Measurements from ENCODE around the gene DPY19L2.
"Not testable (repeated sequence)": the region's sequence is repeated elsewhere in the genome, so short reads cannot be mapped to it uniquely, and the experiment has no call there.

DPY19L2 gene

DNA sequence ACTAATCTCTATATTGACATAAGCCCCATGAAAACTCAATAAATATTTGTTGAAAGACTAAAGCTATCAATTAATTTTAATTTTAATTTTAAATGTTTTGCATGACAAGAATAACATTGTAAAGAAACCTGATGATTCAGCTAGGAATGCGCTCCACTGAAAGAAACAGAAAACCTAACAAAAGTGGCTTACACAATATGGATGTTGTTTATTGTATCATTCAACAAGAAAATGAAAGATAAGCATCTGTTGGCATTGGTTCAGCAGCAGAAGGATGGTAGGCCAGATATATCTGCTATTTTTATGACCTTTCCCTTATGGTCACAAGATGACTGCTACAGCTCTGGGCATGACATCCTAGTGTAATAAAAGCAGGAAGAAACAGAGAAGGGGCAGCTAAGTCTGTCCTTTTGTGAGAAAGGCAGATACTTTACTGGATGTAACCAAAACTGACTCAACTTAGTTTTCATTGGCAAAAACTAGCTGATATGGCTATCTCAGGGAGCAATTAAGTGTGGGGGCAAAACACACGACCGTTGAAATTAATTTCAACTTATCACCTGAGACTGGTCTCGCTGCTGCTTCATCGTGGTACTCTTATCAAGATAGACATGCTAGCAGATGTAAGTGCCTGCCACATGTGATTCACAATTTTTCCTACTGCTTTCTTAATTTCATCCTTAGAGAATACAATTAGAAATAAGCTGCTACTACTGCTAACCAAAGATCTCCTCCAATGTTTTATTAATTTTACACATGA, 24.7 kb downstream of the DPY19L2 start:
- not testable (repeated sequence) for H3K4me3 ChIP-seq (ENCODE audit: low read length); H3K4me1 ChIP-seq (ENCODE audit: insufficient read depth, low read length); H2AFZ ChIP-seq (ENCODE audit: low read depth, low read length); H3K36me3 ChIP-seq (ENCODE audit: insufficient read depth, low read length); H3K9me3 ChIP-seq (ENCODE audit: low read length); H3K27me3 ChIP-seq (ENCODE audit: insufficient read depth, low read length)

DNA sequence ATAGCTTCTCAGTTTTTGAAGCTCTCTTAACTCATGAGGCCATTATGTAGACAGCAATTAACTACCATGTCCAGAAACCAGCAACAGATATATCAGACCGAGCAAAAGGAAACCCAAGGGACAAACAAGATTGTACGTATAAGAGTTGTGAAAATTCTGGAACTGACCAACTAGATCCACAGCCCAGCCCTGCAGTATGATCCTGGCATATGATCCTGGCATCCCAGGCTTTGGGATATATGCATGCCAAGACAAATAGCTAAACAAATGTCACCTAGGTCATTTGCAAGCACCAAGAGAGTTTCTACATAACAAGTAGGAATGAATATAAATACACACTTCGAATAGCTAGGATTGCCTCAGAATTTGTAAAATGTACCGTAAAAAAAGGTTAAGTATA, 44.0 kb downstream of the DPY19L2 start:
- H3K9me3 ChIP-seq (ENCODE audit: low read length); H3K4me3 ChIP-seq (ENCODE audit: low read length); H3K4me1 ChIP-seq (ENCODE audit: insufficient read depth, low read length); H3K36me3 ChIP-seq (ENCODE audit: insufficient read depth, low read length); H3K27me3 ChIP-seq (ENCODE audit: insufficient read depth, low read length); H2AFZ ChIP-seq (ENCODE audit: low read depth, low read length): not testable (repeated sequence)

DNA sequence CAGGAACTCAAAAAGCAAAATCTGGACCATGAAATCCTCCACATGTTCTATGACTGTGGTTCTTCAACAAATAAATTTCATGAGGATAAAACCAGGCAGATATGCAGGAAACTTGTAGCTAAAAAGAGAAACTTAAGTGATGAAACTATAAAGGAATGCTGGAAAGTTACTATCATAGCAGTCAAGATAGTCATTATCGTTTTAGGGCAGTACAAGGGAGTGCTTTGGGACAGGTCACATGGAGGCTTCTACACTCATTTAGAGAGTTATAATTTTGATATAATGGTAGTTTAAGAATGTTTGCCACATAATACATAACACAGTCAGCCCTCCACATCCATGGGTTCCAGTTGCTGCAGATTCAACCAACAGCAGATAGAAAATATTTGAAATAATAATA, 52.7 kb downstream of the DPY19L2 start:
- H3K36me3 ChIP-seq (ENCODE audit: insufficient read depth, low read length); H3K9me3 ChIP-seq (ENCODE audit: low read length); H3K4me3 ChIP-seq (ENCODE audit: low read length); H2AFZ ChIP-seq (ENCODE audit: low read depth, low read length); H3K4me1 ChIP-seq (ENCODE audit: insufficient read depth, low read length); H3K27me3 ChIP-seq (ENCODE audit: insufficient read depth, low read length): not testable (repeated sequence)

DNA sequence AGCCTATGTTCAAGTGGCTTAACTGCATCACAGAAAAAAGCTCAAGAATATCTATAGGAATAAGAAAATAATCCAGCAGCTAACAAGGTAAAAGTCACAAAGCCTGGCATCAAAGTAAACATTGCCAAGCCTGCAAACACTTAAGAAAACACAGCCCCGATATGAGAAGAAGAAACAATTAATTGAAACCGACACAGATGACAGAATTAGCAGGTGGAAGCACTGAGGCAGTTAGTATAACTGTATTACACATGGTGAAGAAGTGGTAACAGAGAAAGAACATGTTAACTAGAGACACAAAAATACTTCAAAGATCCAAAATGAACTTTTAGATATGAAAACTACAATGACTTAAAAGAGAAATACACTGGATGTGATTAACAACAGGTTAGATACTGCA, 57.0 kb downstream of the DPY19L2 start:
- H3K4me3 ChIP-seq (ENCODE audit: low read length); H3K36me3 ChIP-seq (ENCODE audit: insufficient read depth, low read length); H2AFZ ChIP-seq (ENCODE audit: low read depth, low read length); H3K4me1 ChIP-seq (ENCODE audit: insufficient read depth, low read length); H3K27me3 ChIP-seq (ENCODE audit: insufficient read depth, low read length); H3K9me3 ChIP-seq (ENCODE audit: low read length): not testable (repeated sequence)

DNA sequence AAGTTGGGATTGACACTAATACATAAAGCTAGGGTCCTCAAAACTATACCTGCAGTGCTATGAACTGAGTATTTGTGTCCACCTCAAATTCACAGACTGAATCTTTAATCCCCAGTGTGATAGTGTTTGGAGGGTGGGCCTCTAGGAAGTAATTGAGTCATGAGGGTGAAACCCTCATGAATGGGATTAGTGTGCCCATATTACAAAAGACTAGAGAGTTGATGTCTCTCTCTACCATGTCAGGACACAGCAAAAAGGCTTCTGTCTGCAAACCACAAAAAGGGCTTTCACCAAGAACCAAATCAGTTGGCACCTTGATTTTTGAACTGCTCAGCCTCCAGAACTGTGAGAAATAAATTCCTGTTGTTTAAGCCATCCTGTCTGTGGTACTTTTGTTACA, 59.0 kb downstream of the DPY19L2 start:
- H3K4me1 ChIP-seq (ENCODE audit: insufficient read depth, low read length); H2AFZ ChIP-seq (ENCODE audit: low read depth, low read length); H3K9me3 ChIP-seq (ENCODE audit: low read length); H3K27me3 ChIP-seq (ENCODE audit: insufficient read depth, low read length); H3K4me3 ChIP-seq (ENCODE audit: low read length); H3K36me3 ChIP-seq (ENCODE audit: insufficient read depth, low read length): not testable (repeated sequence)

DNA sequence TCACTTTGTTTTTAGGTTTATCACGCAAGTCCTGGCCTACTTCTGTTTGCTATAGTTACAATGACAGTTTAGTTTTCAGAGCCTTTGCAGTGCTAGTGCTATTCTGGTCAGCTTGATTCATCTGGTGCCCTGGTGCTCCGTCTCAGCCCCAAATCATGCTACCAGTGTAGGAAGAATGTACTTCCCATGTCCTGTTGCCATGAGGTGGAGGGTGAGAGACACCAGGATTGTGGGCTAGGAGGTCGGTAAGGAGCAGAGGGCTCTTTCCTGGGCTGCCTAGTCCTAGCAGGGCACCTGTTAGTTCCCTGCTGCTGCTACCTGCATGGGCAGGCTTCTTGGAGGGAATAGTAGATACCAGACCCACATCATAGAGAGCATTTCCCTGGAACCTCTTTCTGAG, 63.3 kb downstream of the DPY19L2 start:
- not testable (repeated sequence) for H2AFZ ChIP-seq (ENCODE audit: low read depth, low read length); H3K9me3 ChIP-seq (ENCODE audit: low read length); H3K4me3 ChIP-seq (ENCODE audit: low read length); H3K27me3 ChIP-seq (ENCODE audit: insufficient read depth, low read length); H3K4me1 ChIP-seq (ENCODE audit: insufficient read depth, low read length); H3K36me3 ChIP-seq (ENCODE audit: insufficient read depth, low read length)

DNA sequence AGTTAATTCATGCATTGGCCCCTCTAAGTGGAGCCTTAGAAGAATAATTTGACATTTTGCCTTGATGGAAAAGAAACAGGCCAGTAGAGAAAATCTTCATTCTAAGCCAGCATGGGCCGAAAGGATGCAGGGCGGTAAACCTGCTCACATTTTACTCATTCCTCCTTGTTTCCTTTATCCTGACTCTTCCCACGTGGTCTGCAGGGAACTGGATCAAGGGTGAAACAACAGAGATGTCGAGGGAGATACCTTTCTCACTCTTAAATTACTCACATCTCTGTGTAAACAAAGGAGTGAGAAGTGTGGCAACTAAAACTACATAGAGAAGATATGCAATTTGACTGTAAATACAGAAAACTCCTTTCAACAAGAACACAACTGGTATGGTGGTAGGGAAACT, 73.5 kb downstream of the DPY19L2 start:
- not testable (repeated sequence) for H3K27me3 ChIP-seq (ENCODE audit: insufficient read depth, low read length); H3K4me1 ChIP-seq (ENCODE audit: insufficient read depth, low read length)

DNA sequence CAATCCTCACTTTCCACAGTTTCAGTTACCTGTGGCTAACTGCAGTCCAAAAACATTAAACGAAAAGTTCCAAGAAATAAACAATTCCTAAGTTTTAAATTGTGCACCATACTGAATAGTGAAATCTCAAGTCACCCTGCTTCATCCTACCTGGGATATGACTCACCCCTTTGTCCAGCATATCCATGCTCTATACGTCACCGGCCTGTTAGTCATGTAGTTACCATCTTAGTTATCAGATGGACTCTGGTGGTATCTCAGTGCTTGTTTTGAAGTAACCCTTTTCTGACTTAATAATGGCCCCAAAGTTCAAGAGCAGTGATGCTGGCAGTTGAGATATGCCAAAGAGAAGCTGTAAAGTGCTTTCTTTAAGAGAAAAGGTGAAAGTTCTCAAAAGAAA, 83.9 kb downstream of the DPY19L2 start:
- H3K9me3 ChIP-seq (ENCODE audit: low read length); H3K4me1 ChIP-seq (ENCODE audit: insufficient read depth, low read length); H2AFZ ChIP-seq (ENCODE audit: low read depth, low read length): not testable (repeated sequence)

More for the DNA sequence above, 73.5 kb downstream of the DPY19L2 start:
- H2AFZ ChIP-seq (ENCODE audit: low read depth, low read length); H3K36me3 ChIP-seq (ENCODE audit: insufficient read depth, low read length); H3K9me3 ChIP-seq (ENCODE audit: low read length); H3K4me3 ChIP-seq (ENCODE audit: low read length): not testable (repeated sequence)

DNA sequence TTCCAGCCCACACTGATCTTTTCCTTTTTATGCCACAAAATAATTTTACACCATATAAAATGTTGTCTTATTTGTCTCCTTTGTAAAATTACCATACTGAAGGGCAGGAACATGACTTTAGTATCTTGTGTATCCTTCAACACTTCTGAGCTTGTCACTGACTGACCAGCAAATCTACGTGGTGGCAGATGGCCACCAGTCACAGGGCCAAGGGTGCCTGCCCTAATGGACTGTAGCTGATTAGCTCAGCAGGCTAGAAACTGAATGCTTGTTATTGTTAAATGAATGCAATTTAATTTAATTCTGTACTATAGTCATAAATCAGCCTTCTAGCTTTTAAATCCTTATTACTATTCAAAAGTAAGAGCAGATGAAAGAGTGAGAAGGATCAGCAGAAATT, 85.0 kb downstream of the DPY19L2 start:
- not testable (repeated sequence) for H3K36me3 ChIP-seq (ENCODE audit: insufficient read depth, low read length); H2AFZ ChIP-seq (ENCODE audit: low read depth, low read length); H3K4me1 ChIP-seq (ENCODE audit: insufficient read depth, low read length)

More for the DNA sequence above, 83.9 kb downstream of the DPY19L2 start:
- not testable (repeated sequence) for H3K36me3 ChIP-seq (ENCODE audit: insufficient read depth, low read length); H3K27me3 ChIP-seq (ENCODE audit: insufficient read depth, low read length); H3K4me3 ChIP-seq (ENCODE audit: low read length)

DNA sequence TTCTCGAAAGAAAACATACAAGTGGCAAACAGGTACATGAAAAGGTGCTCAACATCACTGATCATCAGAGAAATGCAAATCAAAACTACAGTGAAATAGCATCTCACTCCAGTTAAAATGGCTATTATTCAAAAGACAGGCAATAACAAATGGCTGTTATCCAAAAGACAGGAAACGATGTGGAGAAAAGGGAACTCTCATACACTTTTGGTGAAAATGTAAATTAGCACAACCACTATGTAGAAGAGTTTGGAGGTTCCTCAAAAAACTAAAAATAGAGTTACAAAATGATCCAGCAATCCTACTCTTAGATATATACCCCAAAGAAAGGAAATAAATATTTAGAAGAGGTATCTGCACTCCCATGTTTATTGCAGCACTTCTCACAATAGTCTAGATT, 90.7 kb downstream of the DPY19L2 start:
- not testable (repeated sequence) for H2AFZ ChIP-seq (ENCODE audit: low read depth, low read length); H3K36me3 ChIP-seq (ENCODE audit: insufficient read depth, low read length); H3K9me3 ChIP-seq (ENCODE audit: low read length); H3K27me3 ChIP-seq (ENCODE audit: insufficient read depth, low read length); H3K4me1 ChIP-seq (ENCODE audit: insufficient read depth, low read length); H3K4me3 ChIP-seq (ENCODE audit: low read length)

More for the DNA sequence above, 85.0 kb downstream of the DPY19L2 start:
- H3K9me3 ChIP-seq (ENCODE audit: low read length); H3K4me3 ChIP-seq (ENCODE audit: low read length); H3K27me3 ChIP-seq (ENCODE audit: insufficient read depth, low read length): not testable (repeated sequence)

DNA sequence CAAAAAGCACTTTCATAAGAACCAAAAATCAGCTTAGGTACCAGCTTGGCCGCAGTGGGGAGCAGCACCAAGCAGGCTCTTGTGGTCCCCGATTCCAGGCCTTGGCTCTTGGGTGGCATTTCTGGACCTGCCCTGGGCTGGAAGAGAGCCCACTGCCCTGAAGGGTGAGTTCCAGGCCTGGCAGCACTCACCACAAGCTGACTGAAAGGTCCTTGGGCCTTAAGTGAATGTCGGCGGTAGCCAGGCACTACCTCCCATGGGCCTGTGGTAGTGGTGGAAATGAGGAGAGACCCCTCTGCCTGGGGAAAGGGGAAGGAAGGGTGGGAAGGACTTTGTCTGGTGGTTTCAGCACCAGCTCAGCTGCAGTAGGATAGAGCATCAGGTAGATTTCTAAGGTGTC, 96.3 kb downstream of the DPY19L2 start:
- not testable (repeated sequence) for H3K4me1 ChIP-seq (ENCODE audit: insufficient read depth, low read length); H3K9me3 ChIP-seq (ENCODE audit: low read length); H3K4me3 ChIP-seq (ENCODE audit: low read length); H2AFZ ChIP-seq (ENCODE audit: low read depth, low read length); H3K36me3 ChIP-seq (ENCODE audit: insufficient read depth, low read length); H3K27me3 ChIP-seq (ENCODE audit: insufficient read depth, low read length)

DNA sequence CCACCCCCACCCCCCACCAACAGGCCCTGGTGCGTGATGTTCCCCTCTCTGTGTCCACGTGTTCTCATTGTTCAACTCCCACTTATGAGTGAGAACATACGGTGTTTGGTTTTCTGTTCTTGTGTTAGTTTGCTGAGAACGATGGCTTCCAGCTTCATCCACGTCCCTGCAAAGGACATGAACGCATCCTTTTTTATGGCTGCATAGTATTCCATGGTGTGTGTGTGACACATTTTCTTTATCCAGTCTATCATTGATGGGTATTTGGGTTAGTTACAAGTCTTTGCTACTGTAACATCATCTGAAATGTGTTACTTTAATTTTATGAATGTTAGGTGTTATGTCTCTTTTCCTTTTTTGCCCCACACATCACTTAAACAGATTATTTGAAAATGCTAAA, 109.8 kb downstream of the DPY19L2 start:
- not testable (repeated sequence) for H3K9me3 ChIP-seq (ENCODE audit: low read length); H3K4me1 ChIP-seq (ENCODE audit: insufficient read depth, low read length); H3K4me3 ChIP-seq (ENCODE audit: low read length)

DNA sequence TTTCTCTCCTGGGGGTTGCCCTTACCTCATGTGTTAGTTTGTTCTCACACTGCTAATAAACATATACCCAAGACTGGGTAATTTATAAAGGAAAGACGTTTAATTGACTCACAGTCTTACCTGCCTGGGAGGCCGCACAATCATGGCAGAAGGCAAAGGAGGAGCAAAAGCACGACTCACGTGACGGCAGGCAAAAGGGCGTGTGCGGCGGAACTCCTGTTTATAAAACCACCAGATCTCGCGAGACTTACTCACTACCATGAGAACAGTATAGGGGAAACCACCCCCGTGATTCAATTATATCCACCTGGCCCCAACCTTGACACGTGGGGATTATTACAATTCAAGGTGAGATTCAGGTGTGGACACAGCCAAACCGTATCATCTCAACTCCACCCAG, 116.9 kb downstream of the DPY19L2 start:
- not testable (repeated sequence) for H3K4me1 ChIP-seq (ENCODE audit: insufficient read depth, low read length); H3K9me3 ChIP-seq (ENCODE audit: low read length); H3K36me3 ChIP-seq (ENCODE audit: insufficient read depth, low read length); H3K27me3 ChIP-seq (ENCODE audit: insufficient read depth, low read length); H2AFZ ChIP-seq (ENCODE audit: low read depth, low read length); H3K4me3 ChIP-seq (ENCODE audit: low read length)

More for the DNA sequence above, 109.8 kb downstream of the DPY19L2 start:
- not testable (repeated sequence) for H2AFZ ChIP-seq (ENCODE audit: low read depth, low read length); H3K27me3 ChIP-seq (ENCODE audit: insufficient read depth, low read length); H3K36me3 ChIP-seq (ENCODE audit: insufficient read depth, low read length)

DNA sequence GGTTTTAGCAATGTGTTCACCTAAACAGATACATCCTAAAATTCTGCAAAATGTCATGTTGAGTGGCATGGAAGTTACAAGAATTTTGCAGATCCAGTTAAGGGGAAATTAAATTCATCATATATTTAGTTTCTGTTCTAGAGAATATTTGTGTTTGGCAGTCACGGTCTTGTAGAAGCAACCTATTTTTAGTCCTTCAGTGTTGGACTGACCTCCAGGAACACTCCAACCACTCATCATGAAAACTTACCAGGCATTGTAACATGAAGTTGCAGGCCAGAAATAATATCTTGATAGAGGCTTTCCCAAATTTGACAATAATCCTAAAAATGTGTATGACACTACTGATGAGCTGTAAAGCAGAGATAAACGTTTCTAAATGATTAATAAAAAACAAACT, 119.3 kb downstream of the DPY19L2 start:
- not testable (repeated sequence) for H3K36me3 ChIP-seq (ENCODE audit: insufficient read depth, low read length); H3K9me3 ChIP-seq (ENCODE audit: low read length)

More for the DNA sequence above, 119.3 kb downstream of the DPY19L2 start:
- not testable (repeated sequence) for H3K4me1 ChIP-seq (ENCODE audit: insufficient read depth, low read length); H3K27me3 ChIP-seq (ENCODE audit: insufficient read depth, low read length); H3K4me3 ChIP-seq (ENCODE audit: low read length); H2AFZ ChIP-seq (ENCODE audit: low read depth, low read length)
